CD4-positive, alpha-beta T cell (primary cell): ENCODE measurements around the gene NRIP1. TPM values are rescaled to one million over a fixed set of nuclear protein-coding genes. Genes with fewer than 3 reads are reported as not detected.

Source experiments
- ATAC-seq: fragments of 200-7000 bp; cut with Tn5 transposase; one replicate; pipeline ENCODE4 v1.10.0; 2022; ENCODE audit warnings: mild to moderate bottlenecking; ENCODE audit not compliant: poor library complexity
- CTCF ChIA-PET: fragments of 350-600 bp; sonication (Branson Sonifier 250); formaldehyde crosslinking; loops from one replicate; lab custom pipeline; 2021; ENCODE audit warnings: antibody characterized with exemption, inconsistent platforms; lab: Charles Lee
- POLR2A ChIA-PET: fragments of 350-600 bp; sonication (Branson Sonifier 250); formaldehyde crosslinking; loops from one replicate; lab custom pipeline; 2021; ENCODE audit warnings: antibody characterized with exemption, inconsistent platforms; lab: Charles Lee
- DNase-seq, 14 experiments: peaks; one replicate each; pipeline ENCODE4 v3.0.0-alpha.2; 2013 to 2020; ENCODE audit warnings: mixed read lengths in 2 of 14
- H3K27ac ChIP-seq, 2 donors: one replicate each; pipeline versions ENCODE4 v1.5.1 to v1.7.0; 2013; ENCODE audit warnings: low read length in 2 of 2, low read depth in 1 of 2, mild to moderate bottlenecking in 1 of 2
- H3K27me3 ChIP-seq, 2 experiments: 1 replicate in 1 of 2; 2 replicates in 1 of 2; pipeline versions ENCODE4 v1.6.1 to v1.7.0; 2013; ENCODE audit warnings: low read length in 2 of 2, control low read depth in 1 of 2, mild to moderate bottlenecking in 1 of 2, moderate library complexity in 1 of 2; ENCODE audit not compliant: insufficient read depth in 2 of 2, control insufficient read depth in 1 of 2
- H3K36me3 ChIP-seq: one replicate; pipeline ENCODE4 v1.6.1; 2013; ENCODE audit warnings: low read length, control low read depth; ENCODE audit not compliant: insufficient read depth
- H3K4me1 ChIP-seq: one replicate; pipeline ENCODE4 v1.6.1; 2013; ENCODE audit warnings: low read length, control low read depth; ENCODE audit not compliant: insufficient read depth
- H3K4me3 ChIP-seq: one replicate; pipeline ENCODE4 v1.5.1; 2013; ENCODE audit warnings: mild to moderate bottlenecking, low read length, moderate library complexity
- H3K9me3 ChIP-seq, 2 experiments: 1 replicate in 1 of 2; 2 replicates in 1 of 2; pipeline versions ENCODE4 v1.6.1 to v1.7.0; 2013; ENCODE audit warnings: low read length in 2 of 2, mild to moderate bottlenecking in 2 of 2, control low read depth in 1 of 2, moderate library complexity in 1 of 2; ENCODE audit not compliant: control insufficient read depth in 1 of 2, insufficient read depth in 1 of 2
- H3K27ac Mint-ChIP-seq: one replicate; pipeline ENCODE4 v1.8.0; 2020; ENCODE audit warnings: mixed read lengths
- H3K27me3 Mint-ChIP-seq: one replicate; pipeline ENCODE4 v1.8.0; 2021; ENCODE audit warnings: mixed read lengths
- H3K36me3 Mint-ChIP-seq: one replicate; pipeline ENCODE4 v1.8.0; 2021; ENCODE audit warnings: low read depth, mixed read lengths
- H3K4me1 Mint-ChIP-seq: one replicate; pipeline ENCODE4 v1.8.0; 2021; ENCODE audit warnings: low read depth, mixed read lengths
- H3K4me3 Mint-ChIP-seq: one replicate; pipeline ENCODE4 v1.8.0; 2020; ENCODE audit warnings: mild to moderate bottlenecking, mixed read lengths
- H3K9me3 Mint-ChIP-seq: one replicate; pipeline ENCODE4 v1.8.0; 2020; ENCODE audit warnings: mixed read lengths
- intact Hi-C, 2 experiments: fragments of 100-400 bp; cut with DNase I in 1 of 2; cut with micrococcal nuclease in 1 of 2; formaldehyde crosslinking; loops; one replicate each; pipeline versions ENCODE4 v1.15.1 to v1.9.0; 2023 to 2025; cut with DNase I, micrococcal nuclease
- total RNA-seq, 174 experiments: library from RNA in 2 of 174; stranded (reverse) in 2 of 174; gene quantifications; one replicate each; pipeline ENCODE4 v1.2.3 and lab custom pipeline; 2021 to 2026
- TF ChIP-seq, protein P1 (sequence below): fragments of 200-600 bp; IDR thresholded peaks from one replicate; pipeline ENCODE4 v1.8.0; 2022; ENCODE audit warnings: antibody characterized with exemption, mild to moderate bottlenecking

Gene NRIP1
- total RNA-seq, 2 experiments from 2014 or later, result 41.6 to 50.1 TPM

DNA sequence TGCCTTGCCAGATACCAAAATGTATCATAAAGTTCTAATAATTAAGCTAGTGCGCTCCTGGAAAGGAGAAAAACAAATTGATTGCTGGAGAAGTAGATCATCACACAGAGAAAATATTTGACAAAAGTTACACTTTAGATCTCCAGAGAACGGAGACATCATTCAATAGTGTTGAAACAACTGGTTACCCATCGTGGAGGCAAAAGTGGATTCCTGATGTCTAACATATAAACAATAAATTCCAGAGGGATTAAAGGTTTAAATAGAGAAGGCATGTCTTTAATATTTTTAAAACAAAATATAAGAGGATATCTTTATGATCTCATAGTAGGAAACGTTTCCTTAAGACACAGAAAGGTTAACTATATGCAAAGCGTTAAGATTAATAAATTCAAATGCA, 41.0 kb downstream of the NRIP1 start:
- CTCF ChIA-PET, result no interaction called here
- H3K27ac Mint-ChIP-seq, result no peak overlapping the region

DNA sequence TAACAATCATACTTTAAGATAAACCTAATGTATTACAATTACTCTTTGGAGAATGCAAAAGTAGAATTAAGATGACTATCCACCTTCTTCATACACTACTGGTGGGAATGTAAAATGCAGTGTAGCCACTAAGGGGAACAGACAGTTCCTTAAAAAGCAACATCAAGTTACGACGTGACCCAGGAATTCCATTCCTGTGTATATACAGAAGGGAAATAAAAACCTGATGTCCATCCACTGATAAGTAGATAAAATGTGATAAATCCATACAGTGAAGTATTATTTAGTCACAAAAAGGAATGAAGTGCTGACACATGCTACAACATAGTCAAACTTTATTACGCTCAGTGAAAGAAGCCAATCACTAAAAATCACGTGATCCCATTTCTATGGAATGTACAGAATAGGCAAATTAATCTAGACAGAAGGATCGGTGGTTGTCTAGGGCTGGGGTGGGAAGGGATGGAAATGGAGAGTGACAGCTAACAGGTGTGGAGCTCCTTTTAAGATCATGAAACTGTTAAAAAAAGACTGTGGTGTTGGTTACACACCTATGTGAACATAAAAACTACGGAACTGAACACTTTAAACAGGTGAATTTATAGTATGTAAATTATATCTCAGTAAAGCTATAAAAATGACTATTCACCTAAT, 42.1 kb downstream of the NRIP1 start:
- peaks cover 25% of the 10 kb centered on the region for H3K36me3 Mint-ChIP-seq

More for the DNA sequence above, 41.0 kb downstream of the NRIP1 start:
- H3K27ac ChIP-seq, result no peak overlapping the region
- ATAC-seq (no peak), DNase-seq (no peak)
- H3K36me3 Mint-ChIP-seq, result peaks cover 25% of the 10 kb centered on the region
- no peak overlapping the region for H3K4me3 ChIP-seq
- H3K36me3 ChIP-seq, result no peaks in the 10 kb centered on the region
- H3K4me1 ChIP-seq, result no peaks in the 10 kb centered on the region
- no peaks in the 10 kb centered on the region for H3K27me3 ChIP-seq
- TF ChIP-seq, protein P1, sequence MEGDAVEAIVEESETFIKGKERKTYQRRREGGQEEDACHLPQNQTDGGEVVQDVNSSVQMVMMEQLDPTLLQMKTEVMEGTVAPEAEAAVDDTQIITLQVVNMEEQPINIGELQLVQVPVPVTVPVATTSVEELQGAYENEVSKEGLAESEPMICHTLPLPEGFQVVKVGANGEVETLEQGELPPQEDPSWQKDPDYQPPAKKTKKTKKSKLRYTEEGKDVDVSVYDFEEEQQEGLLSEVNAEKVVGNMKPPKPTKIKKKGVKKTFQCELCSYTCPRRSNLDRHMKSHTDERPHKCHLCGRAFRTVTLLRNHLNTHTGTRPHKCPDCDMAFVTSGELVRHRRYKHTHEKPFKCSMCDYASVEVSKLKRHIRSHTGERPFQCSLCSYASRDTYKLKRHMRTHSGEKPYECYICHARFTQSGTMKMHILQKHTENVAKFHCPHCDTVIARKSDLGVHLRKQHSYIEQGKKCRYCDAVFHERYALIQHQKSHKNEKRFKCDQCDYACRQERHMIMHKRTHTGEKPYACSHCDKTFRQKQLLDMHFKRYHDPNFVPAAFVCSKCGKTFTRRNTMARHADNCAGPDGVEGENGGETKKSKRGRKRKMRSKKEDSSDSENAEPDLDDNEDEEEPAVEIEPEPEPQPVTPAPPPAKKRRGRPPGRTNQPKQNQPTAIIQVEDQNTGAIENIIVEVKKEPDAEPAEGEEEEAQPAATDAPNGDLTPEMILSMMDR, result no peak
- intact Hi-C loops, result no loop called here
- no peaks in the 10 kb centered on the region for H3K9me3 ChIP-seq
- no peaks in the 10 kb centered on the region for H3K27me3 Mint-ChIP-seq
- H3K9me3 Mint-ChIP-seq, result peaks cover 2% of the 10 kb centered on the region
- POLR2A ChIA-PET, result no interaction called here
- H3K4me1 Mint-ChIP-seq, result peaks cover 55% of the 10 kb centered on the region
- no peak overlapping the region for H3K4me3 Mint-ChIP-seq

DNA sequence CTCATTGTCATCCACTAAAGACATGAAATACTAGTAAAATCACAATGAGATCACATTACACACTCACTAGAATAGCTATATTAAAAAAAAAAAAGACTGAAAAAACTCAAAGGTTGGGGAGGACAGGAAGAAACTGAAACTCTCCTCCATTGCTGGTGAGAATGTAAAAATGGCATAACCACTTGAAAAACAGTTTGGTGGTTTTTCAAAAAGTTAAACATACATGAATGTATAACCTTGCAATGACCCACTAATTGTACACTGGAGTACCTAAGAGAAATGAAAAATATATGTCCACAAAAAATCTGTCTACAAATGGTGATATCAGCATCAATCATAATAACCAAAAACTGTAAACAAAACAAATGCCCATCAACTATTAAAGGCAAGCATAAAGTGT, 44.0 kb downstream of the NRIP1 start:
- CTCF ChIA-PET, result no interaction called here
- peaks cover 48% of the 10 kb centered on the region for H3K4me1 Mint-ChIP-seq
- no peaks in the 10 kb centered on the region for H3K27me3 Mint-ChIP-seq

More for the DNA sequence above, 42.1 kb downstream of the NRIP1 start:
- DNase-seq, result no peak
- intact Hi-C loops, result no loop called here
- POLR2A ChIA-PET, result no interaction called here
- no peak overlapping the region for H3K4me3 ChIP-seq
- Mint-ChIP-seq H3K27ac (no peak overlapping the region), H3K27me3 (no peaks in the 10 kb centered on the region), H3K4me3 (no peak overlapping the region), H3K9me3 (peaks cover 2% of the 10 kb centered on the region), H3K4me1 (peaks cover 57% of the 10 kb centered on the region)
- no peak overlapping the region for H3K27ac ChIP-seq
- no peak for ATAC-seq
- no peaks in the 10 kb centered on the region for H3K27me3 ChIP-seq
- no peaks in the 10 kb centered on the region for H3K4me1 ChIP-seq
- TF ChIP-seq, protein P1, result no peak
- CTCF ChIA-PET, result no interaction called here
- H3K9me3 ChIP-seq, result no peaks in the 10 kb centered on the region
- no peaks in the 10 kb centered on the region for H3K36me3 ChIP-seq

More for the DNA sequence above, 44.0 kb downstream of the NRIP1 start:
- H3K27ac Mint-ChIP-seq, result no peak overlapping the region
- Histone ChIP-seq H3K36me3 (no peaks in the 10 kb centered on the region), H3K27me3 (no peaks in the 10 kb centered on the region), H3K4me3 (no peak overlapping the region), H3K27ac (no peak overlapping the region), H3K4me1 (no peaks in the 10 kb centered on the region), H3K9me3 (no peaks in the 10 kb centered on the region)
- H3K9me3 Mint-ChIP-seq, result peaks cover 2% of the 10 kb centered on the region
- peaks cover 24% of the 10 kb centered on the region for H3K36me3 Mint-ChIP-seq
- intact Hi-C loops, result no loop called here
- no peak for DNase-seq
- TF ChIP-seq, protein P1, result no peak
- ATAC-seq, result no peak
- no peak overlapping the region for H3K4me3 Mint-ChIP-seq
- POLR2A ChIA-PET, result no interaction called here
